ENCODE results near the gene TRIM73.
"Not testable (repeated sequence)": the region's sequence is repeated elsewhere in the genome, so short reads cannot be mapped to it uniquely, and the experiment has no call there.

The TRIM73 gene

GRCh38 chr7:75400575-75400974, 5.1 kb downstream of the TRIM73 start:
- H3K9me3 ChIP-seq (replicated peaks; ENCODE audit: low read length); H3K9ac ChIP-seq (ENCODE audit: low read depth, low read length); H3K4me2 ChIP-seq (ENCODE audit: low read length); H3K36me3 ChIP-seq (ENCODE audit: insufficient read depth, low read length); H3K4me3 ChIP-seq (ENCODE audit: low read length); H3K4me1 ChIP-seq (ENCODE audit: control insufficient read depth, insufficient read depth, low read length); H3K27me3 ChIP-seq (ENCODE audit: control insufficient read depth, insufficient read depth, low read length): not testable (repeated sequence)

GRCh38 chr7:75403455-75404443, 8.3 kb downstream of the TRIM73 start:
- not testable (repeated sequence) for H3K4me3 ChIP-seq (ENCODE audit: low read length); H3K9ac ChIP-seq (ENCODE audit: low read depth, low read length); H3K4me1 ChIP-seq (ENCODE audit: control insufficient read depth, insufficient read depth, low read length); H3K36me3 ChIP-seq (ENCODE audit: insufficient read depth, low read length); H3K4me2 ChIP-seq (ENCODE audit: low read length); H3K9me3 ChIP-seq (replicated peaks; ENCODE audit: low read length); H3K27me3 ChIP-seq (ENCODE audit: control insufficient read depth, insufficient read depth, low read length)

GRCh38 chr7:75404663-75405062, 9.2 kb downstream of the TRIM73 start:
- H3K9ac ChIP-seq (ENCODE audit: low read depth, low read length); H3K4me2 ChIP-seq (ENCODE audit: low read length); H3K9me3 ChIP-seq (replicated peaks; ENCODE audit: low read length); H3K36me3 ChIP-seq (ENCODE audit: insufficient read depth, low read length); H3K4me3 ChIP-seq (ENCODE audit: low read length); H3K27me3 ChIP-seq (ENCODE audit: control insufficient read depth, insufficient read depth, low read length); H3K4me1 ChIP-seq (ENCODE audit: control insufficient read depth, insufficient read depth, low read length): not testable (repeated sequence)

GRCh38 chr7:75409880-75410822, 14.7 kb downstream of the TRIM73 start:
- not testable (repeated sequence) for H3K4me1 ChIP-seq (ENCODE audit: control insufficient read depth, insufficient read depth, low read length)

GRCh38 chr7:75410823-75411173, 15.4 kb downstream of the TRIM73 start:
- not testable (repeated sequence) for H3K4me3 ChIP-seq (ENCODE audit: low read length)

More at GRCh38 chr7:75409880-75410822, 14.7 kb downstream of the TRIM73 start:
- H3K4me3 ChIP-seq (ENCODE audit: low read length); H3K4me2 ChIP-seq (ENCODE audit: low read length); H3K36me3 ChIP-seq (ENCODE audit: insufficient read depth, low read length); H3K9ac ChIP-seq (ENCODE audit: low read depth, low read length); H3K27me3 ChIP-seq (ENCODE audit: control insufficient read depth, insufficient read depth, low read length); H3K9me3 ChIP-seq (replicated peaks; ENCODE audit: low read length): not testable (repeated sequence)

GRCh38 chr7:75414204-75414603, 18.8 kb downstream of the TRIM73 start:
- not testable (repeated sequence) for H3K9me3 ChIP-seq (replicated peaks; ENCODE audit: low read length); H3K4me2 ChIP-seq (ENCODE audit: low read length); H3K4me1 ChIP-seq (ENCODE audit: control insufficient read depth, insufficient read depth, low read length); H3K36me3 ChIP-seq (ENCODE audit: insufficient read depth, low read length); H3K4me3 ChIP-seq (ENCODE audit: low read length); H3K27me3 ChIP-seq (ENCODE audit: control insufficient read depth, insufficient read depth, low read length); H3K9ac ChIP-seq (ENCODE audit: low read depth, low read length)

More at GRCh38 chr7:75410823-75411173, 15.4 kb downstream of the TRIM73 start:
- H3K27me3 ChIP-seq (ENCODE audit: control insufficient read depth, insufficient read depth, low read length); H3K36me3 ChIP-seq (ENCODE audit: insufficient read depth, low read length); H3K4me1 ChIP-seq (ENCODE audit: control insufficient read depth, insufficient read depth, low read length); H3K9ac ChIP-seq (ENCODE audit: low read depth, low read length); H3K4me2 ChIP-seq (ENCODE audit: low read length); H3K9me3 ChIP-seq (replicated peaks; ENCODE audit: low read length): not testable (repeated sequence)

- H3K9ac ChIP-seq (ENCODE audit: low read depth, low read length); H3K4me1 ChIP-seq (ENCODE audit: control insufficient read depth, insufficient read depth, low read length); H3K36me3 ChIP-seq (ENCODE audit: insufficient read depth, low read length); H3K27me3 ChIP-seq (ENCODE audit: control insufficient read depth, insufficient read depth, low read length); H3K4me3 ChIP-seq (ENCODE audit: low read length); H3K4me2 ChIP-seq (ENCODE audit: low read length); H3K9me3 ChIP-seq (replicated peaks; ENCODE audit: low read length): not testable (repeated sequence)
Measured at GRCh38 chr7:75414708-75415427, 19.4 kb downstream of the TRIM73 start.

GRCh38 chr7:75415428-75415817, 20.0 kb downstream of the TRIM73 start:
- not testable (repeated sequence) for H3K4me2 ChIP-seq (ENCODE audit: low read length); H3K9me3 ChIP-seq (replicated peaks; ENCODE audit: low read length); H3K4me1 ChIP-seq (ENCODE audit: control insufficient read depth, insufficient read depth, low read length); H3K27me3 ChIP-seq (ENCODE audit: control insufficient read depth, insufficient read depth, low read length); H3K4me3 ChIP-seq (ENCODE audit: low read length); H3K36me3 ChIP-seq (ENCODE audit: insufficient read depth, low read length); H3K9ac ChIP-seq (ENCODE audit: low read depth, low read length)

- H3K4me2 ChIP-seq (ENCODE audit: low read length); H3K36me3 ChIP-seq (ENCODE audit: insufficient read depth, low read length); H3K4me1 ChIP-seq (ENCODE audit: control insufficient read depth, insufficient read depth, low read length); H3K9ac ChIP-seq (ENCODE audit: low read depth, low read length); H3K27me3 ChIP-seq (ENCODE audit: control insufficient read depth, insufficient read depth, low read length); H3K9me3 ChIP-seq (replicated peaks; ENCODE audit: low read length); H3K4me3 ChIP-seq (ENCODE audit: low read length): not testable (repeated sequence)
Measured at GRCh38 chr7:75415829-75416373, 20.5 kb downstream of the TRIM73 start.

- H3K4me1 ChIP-seq (ENCODE audit: control insufficient read depth, insufficient read depth, low read length); H3K4me2 ChIP-seq (ENCODE audit: low read length); H3K27me3 ChIP-seq (ENCODE audit: control insufficient read depth, insufficient read depth, low read length); H3K4me3 ChIP-seq (ENCODE audit: low read length); H3K36me3 ChIP-seq (ENCODE audit: insufficient read depth, low read length); H3K9me3 ChIP-seq (replicated peaks; ENCODE audit: low read length); H3K9ac ChIP-seq (ENCODE audit: low read depth, low read length): not testable (repeated sequence)
Measured at GRCh38 chr7:75416787-75417186, 21.4 kb downstream of the TRIM73 start.

- not testable (repeated sequence) for H3K4me1 ChIP-seq (ENCODE audit: control insufficient read depth, insufficient read depth, low read length); H3K36me3 ChIP-seq (ENCODE audit: insufficient read depth, low read length)
Measured at GRCh38 chr7:75418292-75418858, 22.9 kb downstream of the TRIM73 start.

More at GRCh38 chr7:75418292-75418858, 22.9 kb downstream of the TRIM73 start:
- H3K9ac ChIP-seq (ENCODE audit: low read depth, low read length); H3K4me2 ChIP-seq (ENCODE audit: low read length); H3K27me3 ChIP-seq (ENCODE audit: control insufficient read depth, insufficient read depth, low read length); H3K4me3 ChIP-seq (ENCODE audit: low read length); H3K9me3 ChIP-seq (replicated peaks; ENCODE audit: low read length): not testable (repeated sequence)
